HepG2 (cell line): ENCODE data around the gene ALDH1L2.

ENCODE experiments used
- ATF3 ChIP-seq: sonication (generic); formaldehyde crosslinking; IDR thresholded peaks from 2 replicates; pipeline ENCODE4 v1.4.0; 2020; ENCODE audit warnings: missing genetic modification reagents
- CTCF ChIP-seq: sonication (generic); formaldehyde crosslinking; IDR thresholded peaks from 2 replicates; pipeline ENCODE4 v1.5.0; 2020; ENCODE audit warnings: mild to moderate bottlenecking, missing genetic modification reagents, moderate library complexity
- EP300 ChIP-seq, 3 experiments: sonication (generic) in 1 of 3; formaldehyde crosslinking in 1 of 3; IDR thresholded peaks; 2 replicates each; pipeline versions ENCODE4 v1.5.1 to v1.6.1; 2011 to 2020; ENCODE audit warnings: low read depth in 2 of 3, low read length in 2 of 3, borderline replicate concordance in 1 of 3, improper control_type of control experiment in 1 of 3, mild to moderate bottlenecking in 1 of 3, missing genetic modification reagents in 1 of 3, moderate library complexity in 1 of 3
- FOSL2 ChIP-seq: sonication (generic); formaldehyde crosslinking; IDR thresholded peaks from 2 replicates; pipeline ENCODE4 v1.4.0; 2020; ENCODE audit warnings: missing genetic modification reagents
- GATAD1 ChIP-seq: IDR thresholded peaks from 2 replicates; pipeline ENCODE4 v1.6.1; 2016; ENCODE audit warnings: missing genetic modification reagents, missing compliant biosample characterization
- MAX ChIP-seq: IDR thresholded peaks from 2 replicates; pipeline ENCODE4 v1.6.1; 2012; ENCODE audit warnings: inconsistent platforms
- NR3C1 ChIP-seq: sonication (generic); formaldehyde crosslinking; IDR thresholded peaks from 2 replicates; pipeline ENCODE4 v1.4.0; 2020; ENCODE audit warnings: missing genetic modification reagents
- PRDM4 ChIP-seq: sonication (generic); formaldehyde crosslinking; IDR thresholded peaks from 2 replicates; pipeline ENCODE4 v1.9.0; 2021; ENCODE audit warnings: missing genetic modification reagents, borderline replicate concordance
- SMC3 ChIP-seq: IDR thresholded peaks from 2 replicates; pipeline ENCODE4 v1.6.1; 2011; ENCODE audit warnings: low read length, improper control_type of control experiment
- ZNF766 ChIP-seq: sonication (generic); formaldehyde crosslinking; IDR thresholded peaks from 2 replicates; pipeline ENCODE4 v1.5.0; 2020; ENCODE audit warnings: missing genetic modification reagents, borderline replicate concordance

DNA sequence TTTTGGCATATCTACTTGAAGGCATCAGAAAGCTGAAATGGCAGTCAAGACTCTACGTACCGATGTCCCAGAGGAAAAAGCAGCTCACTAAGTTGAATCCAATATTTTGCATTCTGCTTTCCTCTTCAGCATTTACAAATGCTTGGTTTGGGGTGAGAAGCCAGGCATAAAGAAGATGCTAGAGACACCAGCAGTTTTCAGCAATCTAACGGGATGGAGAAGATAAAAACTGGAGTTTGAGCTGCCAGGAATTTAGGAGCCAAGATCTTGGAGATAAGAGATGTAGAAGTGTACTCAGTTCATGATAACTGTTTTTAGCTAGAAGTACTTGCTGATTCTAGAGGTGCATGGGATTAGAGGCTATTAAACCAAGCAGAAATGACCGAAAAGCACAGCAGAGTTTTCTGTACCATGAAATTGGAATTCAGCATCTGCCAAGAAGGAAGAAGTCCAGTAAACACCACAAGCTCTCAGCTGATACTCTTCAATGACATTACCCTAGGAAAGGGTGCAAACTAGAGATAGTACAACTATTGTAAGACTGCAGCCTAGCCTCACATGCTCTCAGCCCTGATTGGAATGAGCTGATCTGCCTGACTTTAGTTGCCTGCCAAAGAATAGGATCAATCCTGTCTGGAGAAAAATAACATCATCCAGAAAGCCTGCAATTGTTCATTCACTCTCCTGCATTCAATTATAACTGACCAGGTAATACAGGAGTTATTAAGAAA, 7.4 kb upstream of the ALDH1L2 start:
- TF ChIP-seq MAX (no peak), FOSL2 (CRISPR knock-in tag) (no peak), ZNF766 (CRISPR knock-in tag) (no peak), PRDM4 (CRISPR knock-in tag) (no peak), ATF3 (CRISPR knock-in tag) (no peak), CTCF (CRISPR knock-in tag) (no peak), NR3C1 (CRISPR knock-in tag) (no peak), EP300 (IDR thresholded peaks at IDR 0.05; ENCODE audit: low read depth in 2 of 2, low read length in 2 of 2) (no peak), EP300 (CRISPR knock-in tag; IDR thresholded peaks at IDR 0.05; ENCODE audit: borderline replicate concordance) (no peak), GATAD1 (no peak), SMC3 (no peak)
